NCI-H1694 treated with DMSO at 0.1 percent for 48 hours (cell line): Measurements from ENCODE around the gene ANXA10.
"Not testable (repeated sequence)": the region's sequence is repeated elsewhere in the genome, so short reads cannot be mapped to it uniquely, and the experiment has no call there.

Source experiments
- DNase-seq: peaks from one replicate; lab custom pipeline; 2025; lab: John Stamatoyannopoulos, UW

Gene ANXA10

DNA sequence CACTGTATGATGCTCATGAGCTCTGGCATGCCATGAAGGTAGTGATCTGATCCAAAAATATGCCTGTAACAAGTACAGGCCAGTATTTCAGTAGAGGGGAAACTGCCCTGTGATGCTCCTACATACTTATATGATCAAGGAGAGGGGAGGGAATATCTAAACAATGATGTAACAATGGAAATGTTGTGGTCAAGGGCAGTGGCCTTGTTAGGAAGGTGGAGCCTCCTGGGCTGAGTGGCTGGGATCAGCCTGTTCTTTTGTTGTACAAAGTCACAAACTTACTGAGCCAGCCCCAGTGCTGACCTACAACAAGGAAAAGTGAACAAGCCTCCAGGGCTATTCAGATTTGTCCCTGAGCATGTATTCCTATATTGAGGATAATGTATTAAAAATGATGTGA is 70.3 kb downstream of the ANXA10 start:
- DNase-seq: no peak

DNA sequence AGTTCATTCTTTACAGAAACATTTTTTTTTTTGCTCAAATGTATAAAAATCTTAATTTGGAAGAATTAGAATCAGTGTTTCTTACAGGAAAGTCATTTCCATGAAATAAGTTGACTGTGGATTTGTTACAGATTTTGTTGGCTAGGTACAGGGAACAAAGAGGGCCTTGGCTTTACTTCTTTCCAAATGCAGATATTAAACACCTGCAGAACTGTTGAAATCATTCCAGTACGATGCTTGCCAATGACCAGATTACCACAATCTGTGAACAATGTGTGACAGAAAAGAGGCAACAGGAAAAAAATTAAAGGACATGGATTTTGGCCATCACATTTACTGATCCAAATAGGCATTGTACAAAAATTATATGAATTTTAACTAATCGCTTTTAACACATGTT is 70.8 kb downstream of the ANXA10 start:
- no peak for DNase-seq

DNA sequence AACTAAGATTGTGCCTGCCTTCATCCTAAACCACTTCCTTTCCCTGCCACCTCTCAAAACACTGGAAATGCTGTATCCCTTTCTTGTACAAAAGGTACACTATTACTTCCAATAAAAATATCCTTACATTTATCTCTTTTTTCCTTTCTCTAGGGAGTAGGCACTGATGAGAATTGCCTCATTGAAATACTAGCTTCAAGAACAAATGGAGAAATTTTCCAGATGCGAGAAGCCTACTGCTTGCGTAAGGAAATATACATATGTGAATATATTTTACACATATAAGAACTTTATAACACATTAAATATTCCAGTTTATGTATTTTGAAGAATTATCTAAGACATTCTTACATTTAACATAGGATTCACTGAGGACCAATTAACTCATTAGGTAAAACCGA is 71.7 kb downstream of the ANXA10 start:
- DNase-seq: no peak

- DNase-seq: no peak
Measured at GRCh38 chr4:168164915-168165548, 72.7 kb downstream of the ANXA10 start.

DNA sequence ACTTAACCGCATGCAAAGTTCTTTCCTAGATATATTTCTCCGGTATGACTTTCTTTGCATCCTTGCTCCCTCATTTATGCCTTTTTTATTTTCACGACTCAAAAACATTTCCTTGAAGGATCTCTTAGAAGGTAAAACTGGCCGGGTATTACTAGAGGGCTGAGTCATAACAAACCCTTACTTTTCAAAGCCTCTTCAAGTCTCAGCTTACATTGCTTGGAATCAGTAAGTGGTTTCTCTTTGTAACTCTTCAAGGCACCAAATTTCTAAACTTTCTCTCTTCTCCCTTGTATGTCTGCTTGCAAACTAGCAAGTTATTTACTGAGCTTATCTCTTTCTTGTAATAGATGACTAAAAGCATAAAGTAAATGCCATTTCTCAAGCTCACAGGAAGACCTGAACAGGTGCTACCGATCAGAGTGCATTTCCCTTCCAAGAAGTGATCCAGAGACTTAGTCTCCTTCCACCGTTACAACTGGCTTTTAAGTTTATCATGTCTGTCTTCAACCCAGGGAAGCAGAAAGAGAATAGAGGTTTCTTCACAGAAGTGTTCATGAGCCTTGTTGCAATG is 75.5 kb downstream of the ANXA10 start:
- no peak for DNase-seq

- no peak for DNase-seq
Measured at GRCh38 chr4:168174308-168174707, 82.0 kb downstream of the ANXA10 start.

DNA sequence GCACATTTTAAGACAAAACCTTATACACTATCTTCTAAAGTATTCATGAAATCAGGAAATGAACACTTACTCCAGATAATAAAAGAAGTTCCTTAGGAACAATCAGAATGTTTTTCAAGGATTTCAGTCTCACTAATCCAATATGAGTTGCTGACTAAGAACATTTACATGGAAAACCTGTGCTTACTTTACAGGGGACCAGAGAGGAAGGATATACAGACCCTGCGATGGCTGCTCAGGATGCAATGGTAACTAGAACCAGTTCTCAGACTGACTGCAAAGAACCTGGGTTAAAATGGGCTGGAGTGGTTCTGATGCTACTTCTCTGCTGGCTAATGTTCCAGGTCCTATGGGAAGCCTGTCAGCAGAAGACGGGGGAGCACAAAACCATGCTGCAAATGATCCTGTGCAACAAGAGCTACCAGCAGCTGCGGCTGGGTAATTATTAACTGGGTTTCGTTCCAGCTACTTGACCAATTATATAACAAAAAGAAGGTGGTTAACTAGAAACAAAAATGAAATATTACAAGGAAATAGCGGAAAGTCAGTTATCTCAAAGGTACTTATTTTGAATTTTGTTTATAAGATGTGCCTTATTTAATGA is 85.3 kb downstream of the ANXA10 start:
- no peak for DNase-seq

GRCh38 chr4:168183717-168184571 is 91.6 kb downstream of the ANXA10 start:
- peak; percentile 30 for DNase-seq

DNA sequence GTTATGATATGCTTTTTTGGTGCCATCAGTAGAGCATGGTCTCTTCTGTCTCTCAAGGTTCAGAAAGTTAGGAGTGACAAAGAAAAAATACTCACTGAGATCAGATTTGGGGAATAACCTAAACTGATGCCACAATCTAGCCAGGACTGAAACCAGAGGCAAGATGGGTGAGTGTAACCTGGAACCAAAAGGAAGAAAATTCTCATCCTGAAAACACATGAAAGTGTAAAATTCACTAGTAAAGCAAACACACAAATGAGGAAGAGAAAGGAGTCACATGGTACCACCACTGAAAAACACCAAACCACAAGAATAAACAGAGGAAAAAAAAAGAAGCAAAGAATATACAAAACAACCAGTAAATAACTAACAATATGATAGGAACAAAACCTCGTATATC is 96.4 kb downstream of the ANXA10 start:
- DNase-seq: no peak

- DNase-seq: no peak
Measured at GRCh38 chr4:168197926-168198325, 105.6 kb downstream of the ANXA10 start.

DNA sequence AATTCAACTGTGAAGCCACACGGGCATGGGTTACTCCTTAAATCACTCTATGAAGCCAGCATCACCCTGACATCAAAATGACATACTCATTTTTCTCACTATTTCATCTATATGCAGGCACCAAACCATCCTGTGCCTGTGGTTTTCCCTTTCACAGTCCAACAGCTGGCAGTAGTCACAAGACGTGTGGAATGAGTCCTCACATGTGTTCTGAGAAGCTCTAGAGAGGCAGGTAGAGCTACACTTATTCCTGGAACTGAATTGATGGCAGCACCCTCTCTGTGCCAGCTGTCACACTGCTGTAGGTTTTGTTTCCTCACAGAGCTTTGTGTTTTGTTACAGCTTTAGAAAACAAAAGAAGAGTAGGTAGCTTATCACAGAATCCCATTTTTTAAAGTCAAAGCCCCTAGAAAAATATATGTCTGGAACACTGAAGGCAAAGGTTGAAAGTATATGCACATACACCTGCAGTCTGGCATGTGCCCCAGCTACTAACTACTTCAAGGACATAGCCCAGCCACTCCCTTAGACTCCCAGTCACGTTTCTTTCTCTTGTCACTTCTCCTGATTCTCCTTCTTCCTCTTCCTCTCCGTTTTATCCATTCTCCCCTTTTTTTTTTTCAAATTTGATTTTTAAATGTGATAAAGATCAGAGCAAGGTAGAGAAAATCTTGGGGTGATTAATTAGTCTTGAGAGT is 107.1 kb downstream of the ANXA10 start:
- no peak for DNase-seq

DNA sequence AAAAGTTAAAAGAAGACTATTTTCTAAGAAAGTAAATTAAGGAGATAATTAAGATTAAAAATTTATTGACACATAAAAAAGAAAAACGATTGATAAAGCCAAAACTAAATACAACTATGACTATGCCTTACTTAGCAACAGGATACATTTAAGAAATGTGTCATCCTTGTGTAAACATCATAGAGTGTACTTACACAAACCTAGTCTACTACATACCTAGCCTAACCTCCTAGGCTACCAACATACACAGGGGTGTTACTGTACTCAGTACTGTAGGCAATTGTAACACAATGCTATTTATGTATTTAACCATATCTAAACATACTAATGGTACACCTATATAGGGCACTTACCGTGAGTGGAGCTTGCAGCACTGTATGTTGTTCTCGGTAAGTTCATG is 108.3 kb downstream of the ANXA10 start:
- DNase-seq: no peak

GRCh38 chr4:168203233-168203911 is 111.0 kb downstream of the ANXA10 start:
- DNase-seq: no peak

- no peak for DNase-seq
Measured at GRCh38 chr4:168208957-168209614, 116.7 kb downstream of the ANXA10 start.

DNA sequence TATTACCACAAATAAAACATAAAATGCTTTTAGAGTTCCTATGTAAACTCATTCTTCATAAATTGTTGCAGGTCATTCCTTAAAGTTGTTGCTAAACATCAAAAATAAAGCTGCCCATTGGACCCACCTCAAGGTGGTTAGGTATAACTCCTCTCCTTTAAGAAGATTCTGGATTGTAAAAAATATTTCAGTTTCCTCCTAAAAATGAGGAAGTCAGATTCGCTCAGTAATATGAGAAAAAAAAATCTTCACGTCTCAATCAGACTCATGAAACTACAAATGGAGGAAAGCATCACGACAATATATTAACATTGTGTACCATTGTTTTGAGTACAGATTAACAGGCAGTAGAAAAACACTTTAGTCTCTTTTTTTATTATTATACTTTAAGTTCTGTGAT is 120.3 kb downstream of the ANXA10 start:
- DNase-seq: no peak

GRCh38 chr4:168213511-168213910 is 121.2 kb downstream of the ANXA10 start:
- DNase-seq: not testable (repeated sequence)

DNA sequence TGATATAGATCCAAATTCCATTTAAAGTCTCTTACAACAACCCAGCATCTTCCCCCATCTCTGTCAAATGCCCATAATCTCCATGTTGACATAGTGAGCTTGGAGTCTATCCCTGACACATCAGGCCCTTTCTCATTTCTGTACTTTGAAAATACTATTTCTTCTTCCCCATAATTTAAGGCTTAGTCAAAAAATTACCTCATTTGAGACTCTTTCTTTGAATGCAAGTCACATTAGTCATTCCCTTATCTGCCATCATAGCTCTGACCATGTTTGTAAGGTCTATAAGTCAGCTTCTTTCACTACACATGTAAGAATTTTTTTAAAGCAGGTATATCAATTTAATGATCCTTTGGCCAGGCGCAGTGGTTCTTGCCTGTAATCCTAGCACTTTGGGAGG is 126.3 kb downstream of the ANXA10 start:
- DNase-seq: no peak

DNA sequence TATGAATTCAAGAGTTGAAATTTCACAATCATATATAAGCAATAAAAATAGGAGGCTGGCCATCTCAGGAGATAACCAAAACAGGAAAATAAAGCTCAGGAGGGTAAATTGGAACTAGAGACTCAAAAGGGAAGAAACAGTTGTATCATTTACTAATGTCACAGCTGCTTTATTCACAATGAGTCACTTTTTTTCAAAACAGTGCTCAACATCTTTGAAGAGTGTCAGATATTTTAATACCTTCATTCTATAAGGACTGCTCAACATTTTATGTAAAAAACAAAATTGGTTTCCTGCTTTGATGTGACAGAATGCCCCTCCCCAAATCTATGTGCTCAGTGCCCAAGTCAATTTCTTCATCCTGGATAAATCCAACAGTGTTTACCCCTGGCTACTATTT is 128.6 kb downstream of the ANXA10 start:
- no peak for DNase-seq

DNA sequence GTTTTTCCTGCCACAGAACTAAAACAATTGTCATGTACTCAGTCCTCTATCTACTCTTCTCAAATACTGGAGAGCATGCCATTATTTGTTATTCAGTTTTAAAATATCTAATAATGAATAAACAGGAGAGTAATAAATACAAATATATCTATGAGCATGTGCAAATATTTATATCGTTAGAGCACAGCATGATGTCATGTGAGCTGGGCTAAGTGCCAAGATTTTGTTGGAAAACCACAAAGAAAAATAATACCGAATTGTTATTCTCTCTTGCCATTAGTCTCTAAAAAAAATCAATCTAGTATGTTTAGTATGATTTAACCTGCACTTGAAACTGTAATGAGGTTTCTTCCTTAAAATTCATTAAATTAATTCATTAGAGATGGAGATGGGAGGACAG is 129.0 kb downstream of the ANXA10 start:
- DNase-seq: peak; percentile 4
